Stomach (tissue), 4 donors: ENCODE data around the gene SFI1.

Experiments
- EP300 ChIP-seq: sonication (generic); formaldehyde crosslinking; IDR thresholded peaks from one replicate; pipeline ENCODE4 v1.6.1; 2017; ENCODE audit warnings: antibody characterized with exemption
- POLR2A ChIP-seq, 4 donors: fragments of 450-650 bp; IDR thresholded peaks; one replicate each; pipeline ENCODE4 v1.6.1; 2016; ENCODE audit warnings: antibody characterized with exemption in 4 of 4, control low read depth in 2 of 4, mild to moderate bottlenecking in 1 of 4, moderate library complexity in 1 of 4
- POLR2AphosphoS5 ChIP-seq, 3 donors: sonication (generic); formaldehyde crosslinking; IDR thresholded peaks; one replicate each; pipeline ENCODE4 v1.6.1; 2016; ENCODE audit warnings: antibody characterized with exemption in 3 of 3
- TF ChIP-seq, protein P1 (sequence below), 7 experiments: fragments of 450-650 bp in 4 of 7; fragments of 200-600 bp in 3 of 7; sonication (generic) in 3 of 7; IDR thresholded peaks; one replicate each; pipeline ENCODE4 v1.5.1; 2016 to 2019; ENCODE audit warnings: antibody characterized with exemption in 7 of 7, control low read depth in 2 of 7, mild to moderate bottlenecking in 1 of 7

GRCh38 chr22:31574055-31574670 is 77.8 kb downstream of the SFI1 start:
- TF ChIP-seq POLR2AphosphoS5 (IDR thresholded peaks at IDR 0.05): no peak
- TF ChIP-seq, protein P1, sequence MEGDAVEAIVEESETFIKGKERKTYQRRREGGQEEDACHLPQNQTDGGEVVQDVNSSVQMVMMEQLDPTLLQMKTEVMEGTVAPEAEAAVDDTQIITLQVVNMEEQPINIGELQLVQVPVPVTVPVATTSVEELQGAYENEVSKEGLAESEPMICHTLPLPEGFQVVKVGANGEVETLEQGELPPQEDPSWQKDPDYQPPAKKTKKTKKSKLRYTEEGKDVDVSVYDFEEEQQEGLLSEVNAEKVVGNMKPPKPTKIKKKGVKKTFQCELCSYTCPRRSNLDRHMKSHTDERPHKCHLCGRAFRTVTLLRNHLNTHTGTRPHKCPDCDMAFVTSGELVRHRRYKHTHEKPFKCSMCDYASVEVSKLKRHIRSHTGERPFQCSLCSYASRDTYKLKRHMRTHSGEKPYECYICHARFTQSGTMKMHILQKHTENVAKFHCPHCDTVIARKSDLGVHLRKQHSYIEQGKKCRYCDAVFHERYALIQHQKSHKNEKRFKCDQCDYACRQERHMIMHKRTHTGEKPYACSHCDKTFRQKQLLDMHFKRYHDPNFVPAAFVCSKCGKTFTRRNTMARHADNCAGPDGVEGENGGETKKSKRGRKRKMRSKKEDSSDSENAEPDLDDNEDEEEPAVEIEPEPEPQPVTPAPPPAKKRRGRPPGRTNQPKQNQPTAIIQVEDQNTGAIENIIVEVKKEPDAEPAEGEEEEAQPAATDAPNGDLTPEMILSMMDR (IDR thresholded peaks at IDR 0.05): no peak
- TF ChIP-seq POLR2A (IDR thresholded peaks at IDR 0.05): no peak
- no peak for TF ChIP-seq EP300
